Erythroblast (primary cell): ENCODE data around the gene SLC37A2.

ENCODE experiments used
- GATA1 ChIP-seq: IDR thresholded peaks from 2 replicates; pipeline ENCODE4 v1.6.1; 2011; ENCODE audit warnings: low read depth, mild to moderate bottlenecking, control low read depth, low read length, moderate library complexity
- POLR2A ChIP-seq: IDR thresholded peaks from 2 replicates; pipeline ENCODE4 v1.6.1; 2011; ENCODE audit warnings: mild to moderate bottlenecking, low read length

GRCh38 chr11:125074511-125075241, 11.6 kb downstream of the SLC37A2 start:
- TF ChIP-seq POLR2A: no peak
- TF ChIP-seq GATA1: no peak
